Measurements from ENCODE around the gene CHRNE.

- no peak for TF ChIP-seq EZH2 (IDR thresholded peaks at IDR 0.05)
- no peak for TF ChIP-seq POLR2AphosphoS5 (IDR thresholded peaks at IDR 0.05; ENCODE audit: borderline replicate concordance, low read depth, low read length)
- TF ChIP-seq FOXP2 (optimal IDR thresholded peaks at IDR 0.05; ENCODE audit: control extremely low read depth, extremely low read length, insufficient read depth) = no peak
Measured at GRCh38 chr17:4898927-4899326, 4.0 kb downstream of the CHRNE start.
